B cell (primary cell): ENCODE measurements around the gene KCNQ5. TPM values are rescaled to one million over a fixed set of nuclear protein-coding genes. Genes with fewer than 3 reads are reported as not detected.

Source experiments
- ATAC-seq: fragments of 200-7000 bp; cut with Tn5 transposase; one replicate; pipeline ENCODE4 v1.10.0; 2021; ENCODE audit warnings: low read depth, mild to moderate bottlenecking, moderate number of reproducible peaks, moderate library complexity
- CTCF ChIA-PET: fragments of 350-600 bp; sonication (Branson Sonifier 250); formaldehyde crosslinking; loops from one replicate; lab custom pipeline; 2021; ENCODE audit warnings: antibody characterized with exemption, inconsistent platforms; lab: Charles Lee
- POLR2A ChIA-PET: fragments of 350-600 bp; sonication (Branson Sonifier 250); formaldehyde crosslinking; loops from one replicate; lab custom pipeline; 2021; ENCODE audit warnings: antibody characterized with exemption; lab: Charles Lee
- DNase-seq: peaks from one replicate; pipeline ENCODE4 v3.0.0; 2013
- H2AFZ ChIP-seq: 2 replicates; pipeline ENCODE4 v1.6.1; 2012; ENCODE audit warnings: mild to moderate bottlenecking, low read depth, low read length; ENCODE audit not compliant: insufficient read depth, poor library complexity, severe bottlenecking
- H3K27ac ChIP-seq, 2 donors: 1 replicate in 1 of 2; 2 replicates in 1 of 2; pipeline ENCODE4 v1.5.1; 2012 to 2013; ENCODE audit warnings: low read length in 2 of 2, mild to moderate bottlenecking in 2 of 2, moderate library complexity in 1 of 2
- H3K27me3 ChIP-seq, 4 experiments: fragments of 200-600 bp in 1 of 4; sonication (generic) in 1 of 4; replicated peaks in 1 of 4; 1 replicate in 2 of 4; 2 replicates in 2 of 4; pipeline versions ENCODE4 v1.6.1 to v1.7.0; 2013 to 2016; ENCODE audit warnings: low read length in 3 of 4, mild to moderate bottlenecking in 2 of 4, mixed read lengths in 1 of 4, moderate library complexity in 1 of 4; ENCODE audit not compliant: insufficient read depth in 4 of 4, control insufficient read depth in 3 of 4; ENCODE audit errors: control extremely low read depth in 1 of 4
- H3K36me3 ChIP-seq, 2 experiments: replicated peaks in 1 of 2; 1 replicate in 1 of 2; 2 replicates in 1 of 2; pipeline versions ENCODE4 v1.6.1 to v1.7.1; 2013; ENCODE audit warnings: low read length in 1 of 2; ENCODE audit not compliant: insufficient read depth in 2 of 2, control insufficient read depth in 1 of 2; ENCODE audit errors: control extremely low read depth in 1 of 2, extremely low read depth in 1 of 2
- H3K4me1 ChIP-seq, 2 donors: fragments of 200-600 bp in 1 of 2; sonication (generic) in 1 of 2; 1 replicate in 1 of 2; 2 replicates in 1 of 2; pipeline versions ENCODE4 v1.5.1 to v1.6.1; 2013 to 2017; ENCODE audit warnings: low read length in 2 of 2; ENCODE audit not compliant: control insufficient read depth in 2 of 2, insufficient read depth in 2 of 2
- H3K4me2 ChIP-seq: replicated peaks from 2 replicates; pipeline ENCODE3; 2012; ENCODE audit warnings: mild to moderate bottlenecking, low read depth, low read length; ENCODE audit not compliant: poor library complexity, severe bottlenecking
- H3K4me3 ChIP-seq, 5 experiments: fragments of 200-600 bp in 1 of 5; sonication (generic) in 1 of 5; 1 replicate in 3 of 5; 2 replicates in 2 of 5; pipeline versions ENCODE4 v1.5.1 to v1.7.0; 2011 to 2016; ENCODE audit warnings: low read length in 4 of 5, mild to moderate bottlenecking in 4 of 5, low read depth in 2 of 5, control low read depth in 1 of 5, moderate library complexity in 1 of 5; ENCODE audit not compliant: insufficient read depth in 1 of 5; ENCODE audit errors: control extremely low read depth in 1 of 5, extremely low read depth in 1 of 5
- H3K79me2 ChIP-seq: fragments of 200-600 bp; sonication (generic); one replicate; pipeline ENCODE4 v1.6.0; 2016; ENCODE audit warnings: low read length; ENCODE audit not compliant: control insufficient read depth, insufficient read depth
- H3K9ac ChIP-seq: fragments of 200-600 bp; sonication (generic); 2 replicates; pipeline ENCODE4 v1.6.1; 2017; ENCODE audit warnings: mild to moderate bottlenecking, low read length, moderate library complexity
- H3K9me3 ChIP-seq, 3 donors: one replicate each; pipeline versions ENCODE4 v1.6.1 to v1.7.1; 2013; ENCODE audit warnings: low read length in 2 of 3; ENCODE audit not compliant: control insufficient read depth in 2 of 3, insufficient read depth in 1 of 3; ENCODE audit errors: control extremely low read depth in 1 of 3
- H4K20me1 ChIP-seq: 2 replicates; pipeline ENCODE4 v1.6.0; 2012; ENCODE audit warnings: mild to moderate bottlenecking, low read length; ENCODE audit not compliant: insufficient read depth, control insufficient read depth, poor library complexity, severe bottlenecking
- H3K27ac Mint-ChIP-seq: one replicate; pipeline ENCODE4 v1.8.0; 2021; ENCODE audit warnings: mixed read lengths
- H3K27me3 Mint-ChIP-seq: one replicate; pipeline ENCODE4 v1.8.0; 2021; ENCODE audit warnings: mixed read lengths
- H3K4me1 Mint-ChIP-seq: one replicate; pipeline ENCODE4 v1.8.0; 2021; ENCODE audit warnings: mixed read lengths
- H3K4me3 Mint-ChIP-seq: one replicate; pipeline ENCODE4 v1.8.0; 2021; ENCODE audit warnings: mixed read lengths
- H3K9me3 Mint-ChIP-seq: one replicate; pipeline ENCODE4 v1.8.0; 2022; ENCODE audit warnings: mixed read lengths; ENCODE audit not compliant: insufficient read depth
- CTCF ChIP-seq: fragments of 200-600 bp; IDR thresholded peaks from one replicate; pipeline ENCODE4 v1.8.0; 2022; ENCODE audit warnings: antibody characterized with exemption, mild to moderate bottlenecking
- EZH2 ChIP-seq: IDR thresholded peaks from 2 replicates; pipeline ENCODE4 v1.6.1; 2012; ENCODE audit warnings: borderline replicate concordance, low read depth, mild to moderate bottlenecking, moderate library complexity, low read length; ENCODE audit not compliant: insufficient read depth, poor library complexity, severe bottlenecking
- WGBS: methylation state at CpG from one replicate; pipeline ENCODE4 v1.1.5; 2013; ENCODE audit warnings: missing lambda C conversion rate; ENCODE audit not compliant: insufficient coverage; 5-methylcytosine and 5-hydroxymethylcytosine counted together
- intact Hi-C: fragments of 100-400 bp; cut with micrococcal nuclease; formaldehyde crosslinking; loops from one replicate; pipeline ENCODE4 v1.10.0; 2022
- polyA plus RNA-seq: library from polyadenylated mRNA; depleted of rRNA; stranded (reverse); fragments of >200 nt; gene quantifications from 2 replicates; pipeline ENCODE4 v1.2.3, GENCODE V29; 2012
- total RNA-seq, 2 donors: library from RNA; stranded (reverse); fragments of 120-200 nt in 1 of 2; gene quantifications; 1 replicate in 1 of 2; 2 replicates in 1 of 2; pipeline versions ENCODE4 v1.2.3 to v1.2.4, GENCODE V29; 2013 to 2022

Gene KCNQ5
- total and polyA plus RNA-seq, 2 donors (not counting 1 experiment from before 2014, with no cell fraction given): 2.3 to 9.4 TPM

GRCh38 chr6:72646604-72647485, 25.0 kb downstream of the KCNQ5 start:
- no peak overlapping the region for H3K4me2 ChIP-seq

More at GRCh38 chr6:72646604-72647485, 25.0 kb downstream of the KCNQ5 start:
- no peaks in the 10 kb centered on the region for H3K9me3 ChIP-seq
- ChIA-PET POLR2A (no interaction called here), CTCF (interaction anchor here (2.1 kb wide), 1 partner anchor 30 kb away, joined by 8 read pairs; no protein-coding TSS in a partner anchor)
- H3K27ac ChIP-seq: no peak overlapping the region
- H3K4me3 ChIP-seq: no peak overlapping the region
- H3K4me1 ChIP-seq: peaks cover 10 to 11% of the 10 kb centered on the region in 2 donors
- Mint-ChIP-seq H3K9me3 (no peaks in the 10 kb centered on the region), H3K27ac (no peak overlapping the region), H3K4me3 (no peak overlapping the region), H3K4me1 (peaks cover 45% of the 10 kb centered on the region), H3K27me3 (no peaks in the 10 kb centered on the region)
- no peak overlapping the region for H2AFZ ChIP-seq
- intact Hi-C loops: no loop called here
- 100% methylated on average over 1 of the region's 4 CpGs for WGBS
- ATAC-seq: no peak
- DNase-seq: no peak
- H4K20me1 ChIP-seq: no peaks in the 10 kb centered on the region
- H3K36me3 ChIP-seq: peaks cover 0 to 1% of the 10 kb centered on the region in 2 experiments
- no peaks in the 10 kb centered on the region for H3K27me3 ChIP-seq
- no peak for TF ChIP-seq EZH2
- no peak for TF ChIP-seq CTCF
- peaks cover 17% of the 10 kb centered on the region for H3K79me2 ChIP-seq
- H3K9ac ChIP-seq: no peak overlapping the region
